Measurements from ENCODE around the gene LZTFL1.

The LZTFL1 gene

DNA sequence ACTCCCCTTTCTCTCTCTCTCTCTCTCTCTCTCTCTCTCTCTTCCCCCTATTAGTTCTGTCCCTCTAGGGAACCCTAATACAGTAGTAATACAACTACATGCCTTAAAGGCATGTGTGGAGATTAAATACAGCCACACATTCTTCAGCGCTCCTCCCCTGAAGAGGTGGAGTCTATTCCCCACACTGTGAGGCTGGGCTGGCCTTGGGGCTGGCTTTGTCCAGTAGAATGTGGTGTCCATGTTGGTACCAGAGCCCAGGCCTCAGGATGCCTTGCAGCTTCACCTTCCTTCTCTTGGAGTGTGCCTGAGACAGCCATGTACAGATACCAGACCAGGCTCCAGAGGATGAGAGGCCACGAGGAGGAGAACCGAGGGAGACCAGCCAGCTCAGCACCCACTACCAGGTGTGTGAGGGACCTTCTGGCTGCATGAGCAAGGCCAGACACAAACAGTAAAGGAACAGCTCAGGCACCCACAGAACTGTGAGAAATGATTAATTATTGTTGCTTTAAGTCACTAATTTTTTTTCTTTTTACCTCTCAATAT lies 56.2 kb downstream of the LZTFL1 start:
- DNase-seq (ENCODE audit: low spot score): no peak

DNA sequence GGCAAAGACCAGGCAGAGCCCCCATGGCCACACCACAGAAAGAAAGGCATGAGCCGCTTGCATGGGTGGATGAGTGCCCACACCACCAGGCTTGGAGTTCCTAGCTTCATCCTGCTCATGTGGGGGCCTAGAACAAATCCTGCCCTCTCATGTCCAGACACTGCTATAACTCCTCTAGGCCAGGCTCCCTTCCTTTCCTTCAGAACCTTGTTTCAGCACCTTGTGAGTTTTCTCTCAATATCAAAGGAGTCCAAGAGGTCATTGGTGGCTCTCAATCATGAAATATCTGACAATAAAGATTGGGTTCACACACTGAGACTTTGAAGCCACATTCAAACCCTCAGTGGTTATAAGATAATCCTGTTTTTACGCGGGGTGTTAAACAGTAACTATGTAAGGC lies 58.3 kb downstream of the LZTFL1 start:
- no peak for DNase-seq (ENCODE audit: low spot score)

DNA sequence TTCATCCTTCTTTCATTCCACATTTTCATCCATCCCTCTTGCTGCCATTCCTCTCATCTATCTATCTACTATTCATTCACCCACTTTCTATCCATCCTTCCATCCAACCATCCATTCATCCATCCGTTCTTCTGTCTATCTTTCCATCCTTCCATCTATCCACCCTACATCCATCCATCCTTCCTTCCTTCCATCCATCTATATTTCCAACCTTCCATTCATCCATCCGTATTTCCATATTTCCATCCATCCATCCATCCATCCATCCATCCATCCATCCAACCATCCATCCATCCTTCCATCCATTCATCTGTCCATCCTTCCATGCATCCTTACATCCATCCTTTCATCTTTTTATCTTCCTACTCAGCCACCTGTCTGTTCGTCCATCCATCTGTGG lies 59.5 kb downstream of the LZTFL1 start:
- no peak for DNase-seq (ENCODE audit: low spot score)

DNA sequence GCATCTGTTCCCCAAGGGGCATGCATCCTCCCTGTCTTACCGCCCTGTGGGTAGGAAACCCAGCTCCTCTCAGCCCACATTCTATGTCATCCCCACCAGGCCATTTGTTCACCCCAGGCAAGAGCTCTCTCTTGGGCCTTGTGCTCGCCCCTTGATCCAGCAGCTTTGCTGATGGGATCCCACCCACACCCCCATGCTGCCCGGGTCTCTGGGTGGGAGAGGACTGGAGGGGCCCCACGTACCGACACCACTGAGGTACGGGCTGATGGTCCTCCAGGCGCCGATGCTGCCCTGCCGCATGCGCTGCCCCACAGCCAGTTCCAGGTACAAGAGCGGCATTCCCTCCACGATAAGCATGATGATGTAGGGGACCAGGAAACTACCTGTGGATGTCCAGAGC lies 60.1 kb downstream of the LZTFL1 start:
- no peak for DNase-seq (ENCODE audit: low spot score)

DNA sequence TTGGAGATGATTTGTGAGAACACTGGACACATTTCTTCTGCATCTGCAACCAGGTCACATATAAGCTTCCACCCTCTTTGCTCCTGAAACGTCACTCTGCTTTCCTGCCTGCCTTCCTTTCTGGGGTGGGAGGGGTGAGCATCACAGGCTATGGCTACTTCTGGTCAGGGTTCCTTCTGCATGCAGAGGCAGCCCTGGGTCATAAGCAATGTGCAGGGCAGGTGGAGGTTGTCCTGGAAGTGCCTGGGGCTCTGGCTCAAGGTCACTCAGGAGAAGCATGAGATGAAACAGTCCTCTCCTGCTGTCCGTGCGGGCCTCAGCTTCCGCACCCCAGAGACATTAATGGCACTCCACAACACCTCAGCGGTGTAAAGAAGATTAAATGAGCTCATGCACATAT lies 60.6 kb downstream of the LZTFL1 start:
- no peak for DNase-seq (ENCODE audit: low spot score)

DNA sequence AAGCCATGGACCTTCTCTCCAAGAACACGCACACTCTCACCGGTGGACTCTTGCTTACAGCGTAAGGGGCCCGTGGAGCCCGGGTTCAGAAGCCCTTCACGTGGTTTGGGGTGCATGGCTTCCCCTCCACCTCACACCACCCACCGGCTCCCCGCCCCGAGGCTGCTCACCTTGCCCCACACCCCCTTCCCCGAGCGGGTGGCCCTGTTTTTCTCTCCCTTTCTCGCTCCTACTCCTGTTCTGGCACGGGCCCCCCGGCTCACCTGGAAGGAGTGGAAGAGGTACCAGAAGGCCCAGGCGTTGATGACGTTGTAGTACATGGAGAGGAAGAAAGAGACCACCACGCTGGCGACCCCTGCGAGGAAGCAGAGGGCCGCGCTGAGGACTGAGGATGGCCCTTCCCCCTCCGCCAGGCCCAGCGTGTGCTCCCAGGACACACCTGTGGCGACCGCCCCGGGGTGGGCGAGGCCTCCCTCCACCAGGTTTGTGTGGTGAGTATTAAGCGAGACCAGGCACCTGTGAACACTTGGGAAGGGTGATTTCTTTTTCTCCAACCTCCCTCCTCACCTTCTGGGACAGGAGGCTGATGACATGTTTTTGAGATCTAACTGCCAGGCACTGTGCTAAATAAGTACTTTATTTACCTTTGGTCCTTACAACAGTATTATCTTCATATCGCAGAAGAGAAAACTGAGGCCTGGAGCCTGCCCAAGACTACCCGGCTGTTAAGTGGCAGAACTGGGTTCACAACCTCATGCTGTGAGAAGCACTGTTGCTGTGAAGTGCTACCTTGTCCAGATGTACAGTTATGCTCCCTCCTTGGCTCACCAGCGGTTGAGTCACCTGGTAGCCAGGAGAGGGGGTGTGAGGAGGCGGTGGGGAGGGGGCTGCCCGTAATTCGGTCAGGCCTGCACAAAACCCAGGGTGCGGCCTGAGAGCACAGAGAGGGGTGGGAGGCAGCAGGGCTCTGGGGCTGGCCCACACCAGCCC lies 61.9 kb downstream of the LZTFL1 start:
- DNase-seq (ENCODE audit: low spot score): no peak

DNA sequence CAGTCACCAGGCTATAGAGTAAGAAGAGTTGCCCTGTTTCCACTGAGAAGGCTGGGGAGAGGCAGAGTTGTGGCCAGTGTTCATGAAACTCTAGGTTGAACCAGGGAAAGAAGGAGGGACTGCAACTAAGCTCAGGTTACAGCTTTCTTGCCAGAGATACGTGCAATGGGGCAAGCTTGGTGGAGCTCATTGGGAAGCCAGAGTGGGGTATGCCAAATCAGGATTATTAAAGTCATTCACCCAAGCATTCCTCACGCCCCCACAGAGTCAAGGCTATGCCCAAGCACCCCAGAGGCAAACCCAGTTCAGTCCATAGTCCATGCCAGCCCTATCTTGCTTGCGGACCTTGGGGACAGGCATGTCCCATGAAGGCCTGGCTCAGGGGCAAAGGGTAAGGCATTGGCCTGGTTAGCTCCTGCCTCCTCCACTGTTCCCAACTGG lies 63.1 kb downstream of the LZTFL1 start:
- DNase-seq (ENCODE audit: low spot score): no peak

DNA sequence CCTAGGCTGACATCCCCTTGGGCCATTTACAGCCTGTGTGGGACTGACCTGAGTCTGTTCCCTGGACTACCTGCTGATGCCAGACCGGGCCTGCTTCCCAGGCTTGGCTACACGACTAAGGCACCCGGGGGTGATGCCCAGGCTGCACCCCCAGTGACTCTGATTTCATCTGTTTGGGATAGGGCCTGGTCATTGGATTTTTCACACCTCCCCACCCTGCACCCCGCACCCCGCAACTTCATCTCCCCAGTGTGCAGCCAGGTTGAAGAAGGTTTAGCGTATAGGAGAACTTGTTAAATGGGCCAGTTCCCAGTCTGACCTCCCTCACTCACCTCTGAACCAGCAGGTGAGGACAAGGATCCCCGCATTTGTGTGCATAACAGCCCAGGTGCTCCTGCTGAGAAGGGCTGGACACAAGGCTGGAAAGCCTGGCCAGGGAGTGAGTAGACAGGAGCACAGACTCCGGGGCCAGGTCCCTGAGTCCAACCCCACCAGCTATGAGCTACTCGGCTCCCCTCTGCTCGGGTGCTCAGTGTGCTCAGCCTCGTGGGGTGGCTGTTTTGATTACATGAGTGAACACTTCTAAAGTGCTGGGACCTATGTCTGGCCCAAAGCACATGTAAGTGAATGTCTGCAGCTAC lies 64.1 kb downstream of the LZTFL1 start:
- DNase-seq (ENCODE audit: low spot score): no peak

DNA sequence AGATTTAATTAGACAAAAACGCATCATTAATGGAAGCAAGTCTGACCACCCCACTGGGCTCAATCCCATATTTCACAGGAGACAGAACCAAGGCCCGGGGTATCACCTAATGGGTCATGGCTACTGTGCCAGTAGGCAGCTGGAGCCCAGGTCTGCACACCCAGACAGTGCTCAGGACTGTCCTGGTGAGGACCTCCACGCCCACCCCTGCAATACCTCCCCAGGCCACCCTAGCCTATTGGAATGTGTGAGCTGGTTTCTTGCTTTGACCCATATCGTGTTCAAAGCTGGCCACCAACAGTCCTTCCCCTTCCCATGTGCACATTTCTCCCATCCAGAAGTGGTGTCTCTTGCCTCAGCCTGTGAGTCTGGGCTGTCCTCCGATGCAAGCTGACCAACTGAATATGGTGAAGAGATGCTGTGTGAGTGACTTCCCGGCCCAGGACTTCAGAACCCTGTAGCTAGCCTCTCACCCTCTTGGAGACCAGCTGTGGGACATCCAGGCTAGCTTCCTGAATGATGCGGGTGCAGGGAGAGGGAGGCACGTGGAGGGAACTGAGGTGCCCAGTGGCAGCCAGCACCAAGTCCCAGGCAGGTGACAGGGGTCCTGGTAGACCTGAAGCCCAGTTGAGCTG lies 64.7 kb downstream of the LZTFL1 start:
- DNase-seq (ENCODE audit: low spot score): no peak

DNA sequence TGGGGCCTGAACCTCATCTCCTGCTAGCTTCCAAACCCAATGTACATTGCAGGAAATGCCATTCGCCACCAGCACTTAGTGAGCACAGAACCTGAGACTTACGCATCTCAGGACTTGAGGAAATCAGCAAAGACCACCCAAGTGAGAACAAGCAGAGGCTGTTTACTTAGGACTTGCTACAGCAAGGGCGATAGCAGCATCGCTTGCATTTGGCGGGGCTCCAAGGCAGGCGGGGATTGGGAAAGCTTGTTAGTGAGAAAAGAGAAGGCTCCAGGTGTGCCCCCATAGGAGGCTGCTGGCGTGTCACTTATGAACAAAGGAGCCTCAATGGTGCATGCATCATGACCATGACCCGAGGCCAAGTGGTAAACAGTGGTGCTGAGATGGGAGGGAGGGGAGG lies 65.3 kb downstream of the LZTFL1 start:
- DNase-seq (ENCODE audit: low spot score): no peak

DNA sequence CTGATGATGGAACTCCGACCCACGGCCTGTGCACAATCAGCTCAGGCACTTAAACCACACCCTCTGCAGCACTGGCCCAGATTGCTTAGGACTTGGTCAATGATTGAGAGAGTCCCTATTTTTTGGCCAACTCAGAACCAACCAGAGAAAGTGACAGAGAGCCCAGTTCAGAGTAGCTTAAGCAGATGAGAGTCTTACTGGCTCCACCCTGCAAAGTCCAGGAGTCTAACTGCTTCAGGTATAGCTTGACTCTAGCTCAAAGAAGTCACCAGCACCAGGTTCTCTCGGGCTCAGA lies 65.7 kb downstream of the LZTFL1 start:
- DNase-seq (ENCODE audit: low spot score): no peak

DNA sequence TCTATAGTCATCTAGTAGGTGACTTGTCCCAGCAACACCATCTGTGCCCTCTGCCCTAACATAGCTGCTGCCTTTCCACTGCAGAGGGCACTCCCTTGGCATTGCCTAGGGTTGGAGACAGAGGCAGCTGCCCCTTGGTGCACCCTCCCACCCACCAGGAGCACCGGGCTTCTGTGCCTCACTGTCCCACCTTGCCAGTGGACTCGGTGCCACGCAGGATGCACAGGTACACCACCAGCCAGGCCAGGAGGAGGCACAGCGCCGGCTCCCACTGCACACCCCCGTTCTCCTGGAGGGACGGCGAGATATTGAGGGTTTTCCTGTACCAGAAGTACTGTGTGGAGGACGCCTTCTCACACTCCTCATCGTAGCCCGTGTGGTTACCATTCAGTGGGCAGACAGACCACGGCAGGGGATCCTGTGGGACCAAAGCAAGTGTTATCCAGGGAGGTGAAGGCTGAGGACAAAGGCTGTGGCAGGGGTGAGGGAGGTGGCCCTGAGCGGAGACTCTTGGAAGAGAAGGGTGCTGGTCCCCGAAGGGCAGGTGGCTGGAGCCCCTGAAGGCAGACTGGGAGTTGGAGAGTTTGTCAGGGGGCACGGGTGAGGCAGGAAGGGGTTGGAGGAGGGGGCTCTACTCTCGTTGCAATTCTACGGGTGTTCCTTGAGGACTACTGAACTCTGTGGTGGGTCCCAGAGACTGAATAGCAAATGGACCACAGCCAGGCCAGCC lies 66.2 kb downstream of the LZTFL1 start:
- DNase-seq (ENCODE audit: low spot score): no peak

DNA sequence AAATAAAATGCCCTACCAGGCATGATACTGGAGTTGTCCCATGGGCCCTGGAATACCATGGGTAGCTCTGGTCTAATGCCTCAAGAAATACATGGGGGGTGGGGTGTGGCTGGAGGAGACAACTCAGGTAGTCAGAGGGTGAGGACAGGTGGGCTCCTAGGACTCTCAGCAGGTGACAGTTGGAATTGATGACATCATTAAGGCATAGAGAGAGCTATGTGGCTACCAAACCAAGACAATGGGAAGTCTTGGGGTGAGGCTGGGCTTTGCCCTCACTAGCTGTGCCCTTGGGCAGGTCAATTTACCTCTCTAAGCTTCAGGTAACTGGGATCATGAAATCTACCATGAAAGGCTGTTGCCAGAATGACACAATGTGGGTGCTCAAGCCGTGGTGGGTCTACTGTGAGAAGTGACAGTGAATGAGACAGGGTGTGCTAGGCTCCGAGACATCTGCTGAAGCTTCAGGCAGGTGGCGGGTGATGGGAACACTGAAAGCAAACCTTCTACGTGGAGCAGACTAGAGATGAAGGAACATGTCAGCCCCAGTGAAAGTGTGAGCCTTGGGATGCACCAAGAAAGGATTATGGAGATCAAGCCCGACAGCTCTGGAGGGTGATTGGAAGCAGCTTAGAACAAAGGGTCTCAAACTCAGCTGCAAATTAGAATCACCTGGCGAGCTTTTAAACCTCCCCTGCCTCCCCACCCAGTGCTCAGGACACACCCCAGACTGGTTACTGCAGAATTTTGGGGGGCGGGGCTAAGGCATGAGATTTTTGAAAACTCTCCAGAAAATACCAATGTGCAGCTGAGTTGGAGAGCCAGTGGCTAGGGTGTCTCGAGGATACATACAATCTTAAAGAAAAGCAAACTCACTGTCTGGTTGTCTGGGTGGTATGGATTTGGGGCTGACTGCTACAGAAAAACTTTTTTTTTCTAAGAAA lies 67.1 kb downstream of the LZTFL1 start:
- DNase-seq (ENCODE audit: low spot score): no peak

DNA sequence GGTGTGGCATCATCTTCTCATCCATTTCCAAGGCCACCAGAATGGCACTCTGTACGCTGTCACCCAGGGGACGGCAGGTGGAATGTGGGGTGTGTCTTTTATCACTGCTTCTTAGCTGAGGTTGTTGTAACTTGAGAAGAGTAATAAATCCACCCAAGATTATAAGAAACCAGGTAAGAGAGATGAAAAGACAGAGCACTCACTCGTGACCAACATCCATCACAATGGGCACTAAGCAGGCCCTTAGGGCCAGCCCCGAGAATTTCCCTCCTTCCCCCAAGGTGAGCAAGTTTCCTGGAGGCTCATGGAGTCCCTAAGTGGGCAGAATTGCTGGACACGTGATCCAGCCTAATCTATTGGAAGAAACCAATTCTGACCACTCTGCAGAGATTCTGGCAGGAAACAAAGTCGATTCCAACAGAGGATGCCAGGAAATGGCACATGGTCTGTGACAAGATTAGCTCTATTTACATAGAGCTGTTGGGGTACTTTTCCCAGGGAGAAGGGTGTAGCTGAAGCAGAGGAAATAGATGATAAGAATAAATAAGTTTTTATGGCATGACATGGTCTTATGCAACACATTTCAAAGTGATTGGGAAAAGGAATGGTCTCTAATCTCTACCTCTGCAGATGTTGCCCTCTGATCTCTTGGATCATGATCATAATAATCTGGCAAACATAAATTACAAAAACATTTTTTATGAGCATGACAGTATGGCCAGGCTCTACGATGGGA lies 68.0 kb downstream of the LZTFL1 start:
- no peak for DNase-seq (ENCODE audit: low spot score)
